Erythroblast (primary cell): ENCODE measurements around the gene UBASH3B.

ENCODE experiments used
- GATA1 ChIP-seq: IDR thresholded peaks from 2 replicates; pipeline ENCODE4 v1.6.1; 2011; ENCODE audit warnings: low read depth, mild to moderate bottlenecking, control low read depth, low read length, moderate library complexity
- POLR2A ChIP-seq: IDR thresholded peaks from 2 replicates; pipeline ENCODE4 v1.6.1; 2011; ENCODE audit warnings: mild to moderate bottlenecking, low read length

- TF ChIP-seq POLR2A (no peak), GATA1 (no peak)
These were observed 168.0 kb downstream of the UBASH3B start for GRCh38 chr11:122823564-122823963.
